ENCODE measurements around the gene CACNG1.

The CACNG1 gene, protein sequence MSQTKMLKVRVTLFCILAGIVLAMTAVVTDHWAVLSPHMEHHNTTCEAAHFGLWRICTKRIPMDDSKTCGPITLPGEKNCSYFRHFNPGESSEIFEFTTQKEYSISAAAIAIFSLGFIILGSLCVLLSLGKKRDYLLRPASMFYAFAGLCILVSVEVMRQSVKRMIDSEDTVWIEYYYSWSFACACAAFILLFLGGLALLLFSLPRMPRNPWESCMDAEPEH

DNA sequence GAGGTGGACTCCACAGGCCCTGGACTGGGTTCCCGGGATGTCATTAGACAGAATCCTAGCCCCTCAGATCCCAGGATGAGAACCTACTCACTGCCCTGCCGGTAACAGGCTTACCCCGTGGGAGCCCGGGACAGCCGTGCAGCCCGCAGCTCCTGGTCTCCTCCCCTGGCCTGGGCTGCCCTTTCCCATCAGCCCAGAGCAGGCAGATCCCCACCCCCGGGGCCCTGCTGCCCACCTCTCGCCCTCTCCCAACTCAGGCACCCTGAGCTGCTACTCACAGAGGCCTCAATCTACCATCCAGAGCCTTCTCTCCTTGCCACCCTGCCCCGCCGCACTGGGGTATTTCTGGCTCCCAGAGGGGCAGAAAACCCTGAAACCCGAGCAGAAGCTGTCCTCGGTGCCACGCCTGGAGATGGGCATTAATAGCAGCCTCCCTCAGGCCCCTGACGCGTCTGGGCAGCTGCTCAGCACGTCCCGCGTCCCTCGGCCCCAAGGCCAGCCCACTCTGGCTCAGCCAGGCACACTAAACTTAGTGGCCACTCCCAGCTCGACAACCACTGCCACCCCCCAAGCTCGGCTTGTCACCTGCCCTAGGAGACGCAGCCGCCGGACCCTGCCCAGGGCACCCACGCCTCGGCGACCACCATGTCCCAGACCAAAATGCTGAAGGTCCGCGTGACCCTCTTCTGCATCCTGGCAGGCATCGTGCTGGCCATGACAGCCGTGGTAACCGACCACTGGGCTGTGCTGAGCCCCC lies at the start of gene CACNG1:
CACNG1 (plus strand) TSS at position 539 of the 757 bp plus-strand sequence; CDS start at position 646, 107 bp downstream.
- FAIRE-seq: no peak

DNA sequence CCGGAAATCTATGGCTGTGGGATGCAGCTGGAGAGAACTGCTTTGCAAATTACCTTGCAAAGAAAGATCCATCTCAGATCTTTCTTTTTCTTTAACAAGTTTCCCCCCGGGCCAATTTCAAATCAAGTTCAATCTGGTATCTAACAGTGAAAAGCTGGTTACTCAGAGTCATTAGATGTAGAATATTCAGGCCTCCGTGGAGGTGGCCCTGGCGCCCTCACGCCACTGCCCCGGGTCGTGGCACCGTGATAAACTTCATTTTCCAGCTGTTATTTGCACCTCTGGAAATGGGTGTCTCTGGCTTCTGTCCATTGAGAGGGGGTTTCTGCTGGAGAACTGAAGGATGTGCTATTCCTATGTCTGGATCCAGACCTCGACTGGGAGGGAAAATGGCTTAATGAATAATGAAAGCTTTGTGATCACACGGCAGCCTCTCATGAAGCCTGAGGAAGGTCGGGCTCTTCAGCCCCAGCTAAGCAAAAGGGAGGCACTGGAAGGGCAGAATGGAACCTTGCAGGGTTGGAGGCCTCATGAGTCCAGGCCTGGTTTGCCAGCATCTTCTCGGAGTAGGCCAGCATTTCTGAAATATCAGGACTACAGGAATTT lies 49.3 kb upstream of the CACNG1 start:
- FAIRE-seq: no peak

DNA sequence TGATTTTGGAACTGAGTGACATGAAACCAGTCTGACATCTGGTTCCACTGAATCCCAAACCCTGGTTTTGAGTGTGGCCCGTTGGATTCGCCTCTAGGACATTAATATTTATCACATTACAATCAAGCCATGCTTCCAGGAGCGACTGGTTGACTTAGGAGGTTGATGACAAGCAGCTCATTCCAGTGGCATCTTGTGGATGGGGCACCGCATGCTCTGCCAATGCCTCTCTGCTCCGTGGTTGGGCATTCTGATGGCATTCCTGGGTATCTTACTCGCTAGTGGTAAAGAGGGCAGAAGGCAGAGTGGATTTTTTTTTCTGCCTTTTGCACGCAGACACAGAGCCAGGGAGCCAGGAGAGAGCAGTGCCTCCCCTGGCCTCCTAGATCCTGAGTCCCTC lies 48.4 kb upstream of the CACNG1 start:
- FAIRE-seq: no peak

DNA sequence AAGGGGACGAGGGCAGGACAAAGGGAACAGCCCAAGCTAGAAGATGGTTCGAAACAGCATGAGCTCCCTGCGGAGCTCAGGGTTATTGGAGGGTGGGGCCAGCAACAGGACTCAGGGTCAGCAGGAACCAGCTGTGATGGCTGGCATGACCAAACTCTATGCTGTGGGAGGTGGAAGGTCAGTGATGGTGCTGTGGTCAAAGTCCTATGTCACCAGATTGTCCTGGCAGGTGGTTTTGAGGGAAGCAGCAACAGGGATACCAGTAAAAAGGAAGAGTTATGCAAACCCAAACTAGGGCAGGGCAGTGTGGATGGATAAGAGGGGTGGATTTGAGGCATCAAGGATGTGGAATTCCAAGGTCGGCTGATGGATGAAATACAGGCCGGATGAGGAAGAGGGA lies 47.4 kb upstream of the CACNG1 start:
- no peak for FAIRE-seq

DNA sequence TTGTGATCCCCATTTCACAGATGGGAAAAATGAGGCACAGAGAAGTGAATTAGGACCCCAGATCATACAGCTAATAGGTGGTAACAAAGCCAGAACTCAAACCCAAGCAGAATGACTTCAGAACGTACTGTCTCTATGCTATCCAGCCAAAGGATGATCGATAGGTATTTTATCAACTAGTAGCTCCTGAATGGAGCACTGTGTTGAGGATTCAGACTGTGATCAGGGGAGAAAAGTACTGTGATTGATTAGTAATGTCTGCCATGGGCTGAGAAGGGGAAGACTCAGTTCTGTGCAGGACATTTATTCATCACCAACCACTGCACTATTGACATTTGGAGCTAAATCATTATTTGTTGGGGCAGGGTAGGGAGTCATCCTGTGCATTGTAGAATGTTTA lies 41.1 kb upstream of the CACNG1 start:
- no peak for FAIRE-seq

DNA sequence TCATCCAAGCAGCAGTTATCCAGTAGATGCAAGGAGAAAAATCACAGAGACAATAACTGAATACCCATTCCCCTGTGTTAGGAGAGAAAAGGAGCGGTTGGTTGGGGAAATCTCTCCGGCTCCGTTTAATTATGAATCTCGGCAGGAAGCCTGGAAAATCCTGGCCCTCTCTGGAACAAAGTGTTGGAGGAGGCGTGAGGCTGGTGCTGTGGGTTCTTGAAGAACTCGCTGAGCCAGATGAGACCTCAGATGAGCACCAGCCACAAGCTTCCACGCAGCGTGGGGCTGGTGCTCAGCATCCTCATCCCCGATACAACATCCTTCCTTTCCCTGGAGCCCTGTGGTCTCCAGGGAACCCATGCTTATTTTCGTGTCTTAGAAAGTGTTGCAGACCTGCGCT lies 40.2 kb upstream of the CACNG1 start:
- FAIRE-seq: no peak

DNA sequence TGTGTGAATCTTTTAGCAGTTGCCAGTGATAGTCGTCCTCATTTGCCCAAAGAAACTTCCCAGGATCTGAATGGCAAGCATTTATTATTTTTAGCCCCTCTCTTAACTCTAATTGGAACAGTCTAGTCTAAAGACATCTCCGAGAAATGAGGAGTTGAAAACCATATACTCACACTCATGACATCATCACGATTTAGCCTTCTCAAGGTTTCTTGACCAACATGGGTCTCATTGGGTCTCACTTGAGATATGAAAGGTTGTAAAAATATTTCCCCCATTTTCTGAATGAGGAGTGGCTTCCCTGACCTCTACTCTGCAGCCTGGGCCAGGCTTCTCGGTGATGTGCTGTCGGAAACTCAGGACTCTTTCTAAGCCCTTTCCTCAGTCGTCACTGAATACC lies 37.1 kb upstream of the CACNG1 start:
- no peak for FAIRE-seq

DNA sequence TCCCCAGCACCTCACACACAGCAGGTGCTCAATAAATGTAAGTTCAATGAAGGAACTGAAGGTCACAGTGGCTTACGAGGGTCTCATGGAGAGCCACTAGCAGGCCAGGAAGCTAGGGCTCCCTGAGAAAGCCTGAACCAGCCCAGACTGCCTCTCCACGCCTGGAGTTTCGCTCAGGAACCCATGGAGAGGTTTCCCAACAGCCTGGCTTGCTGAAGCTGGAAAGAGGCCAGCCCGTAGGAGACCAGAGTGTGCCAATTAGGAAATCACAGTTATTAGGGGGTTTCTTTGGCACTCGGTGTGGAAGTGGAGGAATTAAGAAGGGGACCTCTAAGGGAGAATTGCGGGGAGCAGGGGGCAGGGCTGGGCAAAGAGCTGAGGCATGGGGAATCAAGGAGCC lies 36.3 kb upstream of the CACNG1 start:
- FAIRE-seq: no peak

DNA sequence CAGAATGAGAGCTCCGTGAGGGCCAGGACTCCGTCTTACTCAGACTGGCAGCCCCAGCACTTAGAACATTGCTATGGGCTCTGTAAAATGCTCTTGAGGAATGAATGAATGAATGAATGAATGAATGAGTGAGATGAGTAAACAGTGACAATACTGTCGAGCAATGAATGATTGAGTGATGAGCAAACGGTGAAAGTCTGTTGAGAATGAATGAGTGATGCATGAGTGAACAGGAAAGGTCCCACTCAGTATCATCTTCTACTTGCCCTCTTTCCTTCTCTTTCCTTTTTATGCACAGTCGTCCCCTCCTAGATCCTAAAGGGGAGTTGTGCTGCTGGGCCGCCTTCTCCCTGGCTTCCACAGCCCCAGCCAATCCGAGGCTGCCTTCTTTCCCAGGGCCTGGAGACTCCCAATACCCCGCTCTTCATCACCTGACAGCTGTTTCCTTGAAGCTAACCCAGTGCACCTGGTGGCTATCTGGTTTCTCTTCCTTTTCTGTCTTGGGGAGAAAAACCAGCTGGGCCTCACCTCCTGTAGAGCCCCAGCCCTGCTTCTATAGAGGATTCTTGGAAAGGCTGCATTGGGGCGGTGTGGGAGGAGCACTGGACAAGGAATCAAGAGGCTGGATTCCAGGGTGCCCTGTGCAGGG lies 32.7 kb upstream of the CACNG1 start:
- no peak for FAIRE-seq

DNA sequence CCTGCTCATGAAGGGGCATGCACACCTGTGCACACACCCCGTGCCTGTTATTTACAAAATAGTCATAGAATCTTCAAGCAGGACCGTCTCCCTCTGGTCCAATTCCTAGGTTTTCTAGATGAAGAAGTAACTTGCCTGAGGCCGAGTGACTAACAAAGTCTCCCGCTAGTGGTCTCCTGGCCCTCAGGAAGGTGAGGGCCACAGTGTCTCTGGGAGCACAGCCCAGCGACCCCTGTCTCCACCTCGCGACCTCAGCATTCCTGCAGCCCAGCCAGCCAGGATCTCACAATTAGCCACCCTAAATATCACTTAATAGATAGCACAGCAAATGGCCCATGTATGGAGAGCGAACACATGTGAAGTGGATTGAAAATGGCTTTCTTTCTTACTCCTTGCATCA lies 30.5 kb upstream of the CACNG1 start:
- no peak for FAIRE-seq

DNA sequence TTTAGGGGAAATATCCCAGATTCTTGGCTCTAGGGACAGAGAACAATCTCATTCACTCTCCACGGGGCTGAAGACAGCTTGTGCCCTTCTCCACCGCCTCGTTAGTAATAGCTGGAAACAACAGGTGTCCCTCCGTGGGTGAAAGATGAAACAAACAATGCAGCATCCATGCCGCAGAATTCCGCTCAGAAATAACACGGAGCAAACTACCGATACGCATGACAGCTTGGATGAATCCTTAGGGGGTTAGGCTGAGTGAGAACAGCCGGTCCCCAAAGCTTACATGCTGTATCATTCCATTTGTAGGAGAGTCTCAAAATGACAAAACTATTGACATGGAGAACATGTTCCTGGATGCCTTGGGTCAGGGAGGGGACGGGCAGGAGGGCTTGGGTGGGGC lies 29.4 kb upstream of the CACNG1 start:
- no peak for FAIRE-seq

DNA sequence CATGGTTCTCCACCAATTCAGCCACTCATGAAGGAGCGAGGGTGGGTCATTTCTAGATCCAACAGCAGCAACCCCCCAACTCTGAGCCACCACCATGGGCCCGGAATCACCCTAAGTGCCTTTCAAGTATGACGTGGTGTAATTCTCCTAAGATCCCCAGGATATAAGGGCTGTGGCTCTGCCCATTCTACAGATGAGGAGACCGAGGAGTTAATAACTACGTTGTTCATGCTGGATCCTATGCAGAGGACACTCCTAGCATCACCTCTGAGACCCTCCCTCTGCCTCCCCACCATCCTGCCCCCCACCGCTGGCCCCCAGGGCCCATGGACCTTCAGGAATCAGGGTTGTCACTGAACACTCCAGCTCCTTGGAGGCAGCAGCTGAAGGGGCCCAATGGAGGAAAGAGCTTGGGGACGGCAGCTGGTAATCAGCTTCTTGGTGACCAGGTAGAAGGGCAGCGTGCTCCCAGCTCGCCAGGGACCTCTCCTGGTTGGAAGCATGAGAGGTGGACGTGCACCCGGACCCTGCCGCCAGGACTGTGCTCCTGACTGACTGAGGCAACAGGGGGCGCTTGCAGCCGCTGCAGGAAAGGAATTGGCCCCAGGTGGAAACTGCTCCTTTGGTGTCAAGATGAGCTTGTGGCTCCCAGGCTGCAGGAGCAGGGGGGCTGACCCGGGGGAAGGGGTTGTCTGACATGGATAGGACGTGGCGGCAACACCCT lies 28.2 kb upstream of the CACNG1 start:
- no peak for FAIRE-seq

DNA sequence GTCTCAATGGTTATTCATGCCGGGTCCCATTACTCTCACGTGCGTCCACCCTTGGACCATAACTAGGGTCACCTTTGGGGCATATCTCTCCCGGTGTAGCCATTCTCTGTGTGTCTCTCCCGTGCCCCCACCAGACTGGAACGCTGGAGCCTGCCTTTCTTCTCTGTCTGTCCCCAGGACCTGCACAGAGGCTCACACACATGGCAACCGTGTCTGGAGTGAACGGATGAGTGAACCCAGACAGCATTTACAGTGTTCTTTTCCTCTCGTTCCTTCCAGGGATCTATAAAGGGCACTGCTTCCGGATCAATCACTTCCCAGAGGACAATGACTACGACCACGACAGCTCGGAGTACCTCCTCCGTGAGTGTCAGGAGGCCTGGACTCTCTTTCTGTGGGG lies 26.4 kb upstream of the CACNG1 start:
- FAIRE-seq: no peak

DNA sequence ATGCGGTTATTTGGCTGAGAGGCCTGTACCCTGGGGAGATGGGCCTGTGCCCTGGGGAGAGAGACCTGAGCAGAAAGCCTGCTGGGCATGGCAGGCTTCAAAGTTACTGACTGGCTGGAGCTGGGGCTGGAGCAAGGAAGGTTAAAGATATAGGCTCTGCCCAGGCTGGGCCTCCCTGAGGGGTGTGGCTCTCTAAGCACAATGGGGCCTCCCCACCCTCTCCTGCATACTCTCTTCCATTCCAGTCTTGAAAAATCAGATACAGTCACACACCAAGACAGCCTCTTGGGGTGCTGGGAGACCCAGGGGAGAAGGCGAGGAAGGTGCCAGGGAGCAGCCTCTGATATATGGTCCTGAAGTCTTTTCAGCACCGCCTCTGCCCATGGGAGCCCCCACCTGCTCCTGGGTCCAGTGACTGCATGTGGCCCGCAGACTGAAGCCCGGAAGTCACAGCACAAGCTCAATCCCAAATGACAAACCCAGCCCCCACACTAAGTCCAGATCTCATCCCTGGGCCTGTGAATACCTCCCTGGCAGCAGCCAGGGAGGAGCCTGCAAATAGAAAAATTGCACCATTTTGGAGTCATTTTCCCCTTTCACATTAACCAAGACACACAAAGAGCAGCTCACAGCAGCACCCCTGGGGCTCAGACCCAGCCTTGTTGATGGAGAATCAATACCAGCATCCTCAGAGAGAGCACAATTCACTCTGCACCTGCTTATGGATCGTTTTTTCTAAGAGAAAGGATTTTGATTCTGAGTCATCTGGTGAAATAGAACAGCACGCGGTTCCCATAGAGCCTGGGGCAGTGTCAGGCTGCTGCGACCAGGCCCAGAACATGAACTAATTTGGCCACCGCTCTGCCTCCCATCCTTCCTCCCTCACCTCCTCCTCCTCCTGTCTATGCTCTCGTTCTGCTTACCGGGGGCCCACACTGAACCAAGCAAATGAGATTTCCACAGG lies 25.6 kb upstream of the CACNG1 start:
- FAIRE-seq: no peak

DNA sequence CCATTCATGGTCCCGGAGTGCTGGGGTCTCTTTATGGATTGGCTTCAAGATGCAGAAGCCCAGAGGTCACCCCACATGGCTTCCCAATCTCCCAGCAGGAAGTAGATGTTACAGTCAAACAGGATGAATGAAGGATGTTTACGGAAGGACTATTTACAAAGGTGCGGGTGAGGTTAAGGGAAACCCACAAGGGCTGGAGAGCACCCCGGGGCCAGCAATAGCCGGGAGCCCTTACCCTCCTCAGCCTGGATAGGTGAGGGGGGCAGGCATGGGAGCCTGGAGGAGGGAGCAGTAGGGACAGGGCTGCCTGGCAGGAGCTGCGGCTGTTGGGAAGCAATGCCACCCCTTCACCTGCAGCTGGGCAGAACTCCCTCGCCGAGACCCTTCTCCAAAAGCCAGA lies 24.5 kb upstream of the CACNG1 start:
- no peak for FAIRE-seq

DNA sequence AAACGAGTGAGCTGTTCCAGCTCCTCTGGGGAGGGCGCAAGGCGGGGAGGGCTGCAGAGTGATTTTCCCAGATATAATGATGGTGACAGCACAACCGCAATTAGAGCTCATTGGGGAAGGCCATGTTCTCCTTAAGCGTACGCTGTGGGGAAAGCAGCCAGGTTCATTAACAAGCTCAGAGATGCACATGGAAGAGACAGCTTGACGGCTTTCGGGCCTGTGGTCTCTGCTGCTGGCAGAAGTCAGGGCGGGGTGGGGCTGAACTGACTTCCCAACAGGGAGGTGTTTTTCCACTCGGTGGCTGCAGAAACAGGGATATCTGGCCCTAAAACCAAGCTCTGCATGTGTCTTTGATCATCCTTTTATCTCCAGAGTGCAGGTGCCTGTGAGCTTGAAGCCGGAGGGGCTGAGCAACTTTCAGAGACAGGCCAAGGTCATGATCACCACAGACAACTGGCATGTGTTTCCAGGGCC lies 24.0 kb upstream of the CACNG1 start:
- FAIRE-seq: no peak

DNA sequence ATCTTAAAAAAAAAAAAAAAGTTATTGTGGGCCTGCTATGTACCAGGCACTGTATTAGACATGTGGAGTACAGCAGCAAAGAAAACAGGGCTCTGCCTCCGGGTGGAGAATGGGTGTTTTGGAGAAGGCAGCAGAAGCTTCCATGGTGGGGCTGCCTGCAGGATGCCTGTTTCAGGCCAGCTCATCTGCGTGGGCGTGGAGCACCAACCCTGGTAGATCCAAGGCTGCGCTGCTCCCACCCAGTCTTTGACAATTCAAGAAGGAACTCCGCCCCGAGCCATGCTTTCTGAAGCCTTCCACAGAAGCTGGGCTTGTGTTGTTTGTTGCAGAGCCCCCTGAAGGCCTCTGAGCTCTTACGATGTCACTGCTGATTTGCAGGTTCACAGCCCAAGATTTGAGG lies 23.2 kb upstream of the CACNG1 start:
- FAIRE-seq: no peak

DNA sequence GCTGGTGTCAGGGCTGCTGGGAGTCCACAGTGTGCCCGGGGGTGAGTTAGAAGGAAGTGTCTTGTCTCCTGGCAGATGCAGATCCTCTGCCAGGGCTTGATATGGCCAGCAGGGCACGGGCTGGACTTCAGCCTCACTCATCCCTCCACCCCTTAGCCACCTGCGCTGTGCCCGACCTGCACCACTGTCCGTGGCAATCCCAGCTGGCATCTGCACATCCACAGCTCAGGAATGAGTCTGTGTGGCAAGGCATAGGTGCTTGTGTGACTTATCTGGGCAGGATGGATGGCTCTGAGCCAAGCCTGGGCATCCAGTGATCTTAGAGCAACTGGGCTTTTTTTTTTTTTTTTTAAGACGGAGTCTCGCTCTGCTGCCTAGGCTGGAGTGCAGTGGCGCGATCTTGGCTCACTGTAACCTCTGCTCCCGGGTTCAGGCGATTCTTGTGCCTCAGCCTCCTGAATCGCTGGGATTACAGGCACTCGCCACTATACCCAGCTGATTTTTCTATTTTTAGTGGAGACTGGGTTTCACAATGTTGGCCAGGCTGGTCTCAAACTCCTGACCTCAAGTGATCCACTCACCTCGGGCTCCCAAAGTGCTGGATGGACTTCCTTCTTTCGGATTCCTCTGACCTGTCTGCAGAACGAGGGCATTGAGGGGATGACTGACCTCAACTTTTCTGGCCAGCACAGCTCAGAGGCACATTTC lies 22.5 kb upstream of the CACNG1 start:
- FAIRE-seq: no peak

DNA sequence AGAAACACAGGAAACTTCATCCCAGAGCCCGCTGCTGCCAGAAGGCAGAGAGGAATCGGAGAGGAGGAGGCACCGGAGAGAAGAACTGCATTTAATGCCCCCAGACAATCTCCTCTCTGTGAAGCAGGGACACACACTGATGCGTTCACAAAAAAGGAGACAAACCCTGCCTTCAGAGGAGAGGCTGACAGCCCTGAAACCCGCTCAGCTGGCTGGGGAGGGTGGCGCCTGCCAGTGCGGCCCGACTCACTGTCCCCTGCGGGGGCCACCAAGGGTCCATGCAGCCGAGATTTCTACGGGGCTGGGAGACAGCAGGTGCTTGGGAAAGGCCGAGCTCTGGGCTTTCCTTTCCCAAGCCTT lies 21.9 kb upstream of the CACNG1 start:
- no peak for FAIRE-seq

DNA sequence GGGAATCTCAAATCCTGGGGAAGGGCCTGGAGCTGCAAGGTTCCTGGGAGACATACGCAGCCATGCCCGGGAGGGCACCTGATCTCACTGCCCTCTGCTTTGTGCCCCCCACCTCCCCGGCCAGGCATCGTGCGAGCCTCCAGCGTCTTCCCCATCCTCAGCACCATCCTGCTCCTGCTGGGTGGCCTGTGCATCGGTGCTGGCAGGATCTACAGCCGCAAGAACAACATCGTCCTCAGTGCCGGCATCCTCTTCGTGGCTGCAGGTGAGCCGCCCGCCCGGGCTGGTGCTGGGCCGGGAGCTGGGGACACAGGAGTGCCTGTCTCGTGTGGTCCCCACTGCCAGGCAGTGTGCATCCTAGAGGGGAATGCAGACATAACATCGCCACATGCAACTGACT lies 19.6 kb upstream of the CACNG1 start:
- FAIRE-seq: no peak

DNA sequence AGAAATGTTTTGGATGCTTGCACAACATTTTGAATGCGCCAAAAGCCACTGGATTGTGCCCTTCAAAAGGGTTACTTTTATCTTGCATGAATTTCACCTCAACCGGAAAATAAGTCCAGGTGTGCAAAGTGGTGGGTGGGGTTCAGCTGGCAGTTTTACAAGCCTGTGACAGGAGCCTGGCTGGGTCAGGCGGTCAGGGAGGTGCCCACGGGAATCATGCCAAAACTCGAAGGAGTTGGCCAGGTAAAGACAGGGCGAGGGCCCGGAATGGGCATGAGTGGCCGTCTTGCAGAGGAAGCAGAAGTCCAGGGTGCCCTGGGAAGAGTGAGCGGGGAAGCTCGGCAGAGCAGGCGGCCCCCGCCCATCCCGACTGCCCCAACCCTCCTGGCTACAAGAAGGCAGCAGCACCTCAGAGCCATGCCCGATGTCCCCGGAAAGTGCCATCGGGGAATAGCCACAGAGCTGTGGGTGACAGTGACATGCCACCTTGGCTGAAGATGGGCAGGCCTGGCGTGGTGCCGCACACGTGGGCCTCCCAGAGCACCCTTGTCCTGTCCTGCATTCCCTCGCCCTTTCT lies 19.1 kb upstream of the CACNG1 start:
- no peak for FAIRE-seq

All from G401.6 (cell line).